HepG2 (cell line): Measurements from ENCODE around the gene SLC7A4. TPM values are rescaled to one million over a fixed set of nuclear protein-coding genes. Genes with fewer than 3 reads are reported as not detected.

Experiments
- HOXA9 ChIP-seq: sonication (generic); formaldehyde crosslinking; IDR thresholded peaks from 2 replicates; pipeline ENCODE4 v1.8.1; 2022; ENCODE audit warnings: missing genetic modification reagents, mild to moderate bottlenecking, moderate library complexity, borderline replicate concordance
- IKZF4 ChIP-seq: sonication (generic); formaldehyde crosslinking; IDR thresholded peaks from 2 replicates; pipeline ENCODE4 v1.5.1; 2020; ENCODE audit warnings: borderline replicate concordance, mild to moderate bottlenecking, low read depth, missing genetic modification reagents; ENCODE audit errors: not compliant biosample characterization
- JDP2 ChIP-seq: sonication (generic); formaldehyde crosslinking; IDR thresholded peaks from 2 replicates; pipeline ENCODE4 v1.8.1; 2022; ENCODE audit warnings: missing genetic modification reagents, borderline replicate concordance
- MED1 ChIP-seq: sonication (generic); formaldehyde crosslinking; IDR thresholded peaks from 2 replicates; pipeline ENCODE4 v1.4.0; 2020; ENCODE audit warnings: missing genetic modification reagents
- MXD1 ChIP-seq: sonication (generic); formaldehyde crosslinking; IDR thresholded peaks from 2 replicates; pipeline ENCODE4 v1.4.0; 2020; ENCODE audit warnings: mild to moderate bottlenecking, missing genetic modification reagents
- NCOA1 ChIP-seq: sonication (generic); formaldehyde crosslinking; IDR thresholded peaks from 2 replicates; pipeline ENCODE4 v1.9.0; 2021; ENCODE audit warnings: missing genetic modification reagents
- NR0B2 ChIP-seq: sonication (generic); formaldehyde crosslinking; IDR thresholded peaks from 2 replicates; pipeline ENCODE4 v1.4.0; 2020; ENCODE audit warnings: mild to moderate bottlenecking, missing genetic modification reagents
- NR2F2 ChIP-seq: IDR thresholded peaks from 2 replicates; pipeline ENCODE4 v1.6.1; 2012; ENCODE audit warnings: low read depth, inconsistent platforms, borderline replicate concordance
- RARG ChIP-seq: sonication (generic); formaldehyde crosslinking; IDR thresholded peaks from 2 replicates; pipeline ENCODE4 v1.4.0; 2020; ENCODE audit warnings: low read depth, mild to moderate bottlenecking, missing genetic modification reagents
- RBAK ChIP-seq: sonication (generic); formaldehyde crosslinking; IDR thresholded peaks from 2 replicates; pipeline ENCODE4 v1.5.1; 2020; ENCODE audit warnings: mild to moderate bottlenecking, missing genetic modification reagents
- RBM39 ChIP-seq: fragments of 200-400 bp; formaldehyde crosslinking; IDR thresholded peaks from one replicate; pipeline ENCODE4 v1.6.1; 2018; ENCODE audit warnings: antibody characterized with exemption, mild to moderate bottlenecking, low read depth, low read length; ENCODE audit not compliant: poor library complexity, severe bottlenecking
- SKI ChIP-seq: fragments of 450-650 bp; IDR thresholded peaks from one replicate; pipeline ENCODE4 v1.6.1; 2018; ENCODE audit warnings: mild to moderate bottlenecking; ENCODE audit not compliant: partially characterized antibody
- ZBTB34 ChIP-seq: sonication (generic); formaldehyde crosslinking; IDR thresholded peaks from 2 replicates; pipeline ENCODE4 v1.8.0; 2022; ENCODE audit warnings: mild to moderate bottlenecking, missing genetic modification reagents
- ZFP62 ChIP-seq: sonication (generic); formaldehyde crosslinking; IDR thresholded peaks from 2 replicates; pipeline ENCODE4 v1.4.0; 2020; ENCODE audit warnings: missing genetic modification reagents
- ZMAT5 ChIP-seq: sonication (generic); formaldehyde crosslinking; IDR thresholded peaks from 2 replicates; pipeline ENCODE4 v1.5.0; 2020; ENCODE audit warnings: mild to moderate bottlenecking, low read depth, missing genetic modification reagents, borderline replicate concordance
- ZNF20 ChIP-seq: sonication (generic); formaldehyde crosslinking; IDR thresholded peaks from 2 replicates; pipeline ENCODE4 v1.4.0; 2020; ENCODE audit warnings: mild to moderate bottlenecking, moderate library complexity, missing genetic modification reagents
- ZNF235 ChIP-seq: sonication (generic); formaldehyde crosslinking; IDR thresholded peaks from 2 replicates; pipeline ENCODE4 v1.8.1; 2023; ENCODE audit warnings: mild to moderate bottlenecking, missing genetic modification reagents, borderline replicate concordance
- ZNF331 ChIP-seq: sonication (generic); formaldehyde crosslinking; IDR thresholded peaks from 2 replicates; pipeline ENCODE4 v1.4.0; 2020; ENCODE audit warnings: missing genetic modification reagents
- ZNF335 ChIP-seq: sonication (generic); formaldehyde crosslinking; IDR thresholded peaks from 2 replicates; pipeline ENCODE4 v1.4.0; 2020; ENCODE audit warnings: missing genetic modification reagents
- ZNF33B ChIP-seq: sonication (generic); formaldehyde crosslinking; IDR thresholded peaks from 2 replicates; pipeline ENCODE4 v1.5.1; 2020; ENCODE audit warnings: mild to moderate bottlenecking, missing genetic modification reagents
- ZNF75D ChIP-seq: sonication (generic); formaldehyde crosslinking; IDR thresholded peaks from 2 replicates; pipeline ENCODE4 v1.8.1; 2023; ENCODE audit warnings: missing genetic modification reagents, mild to moderate bottlenecking, borderline replicate concordance
- ZNF780A ChIP-seq: sonication (generic); formaldehyde crosslinking; IDR thresholded peaks from 2 replicates; pipeline ENCODE4 v1.8.0; 2022; ENCODE audit warnings: mild to moderate bottlenecking, missing genetic modification reagents, moderate library complexity
- polyA plus RNA-seq, 8 experiments: library from polyadenylated mRNA; depleted of rRNA in 3 of 8; stranded (reverse) in 7 of 8; unstranded in 1 of 8; fragments of >200 nt; fragmentation: Illumina TruSeq in 4 of 8; extraction: Trizol in 4 of 8; gene quantifications; 2 replicates each; pipeline versions ENCODE4 v1.2.1 to v1.2.3, GENCODE V29; 2011 to 2016; ENCODE audit warnings: low read depth in 4 of 8, missing spikeins in 1 of 8, mixed read lengths in 1 of 8; ENCODE audit not compliant: insufficient read depth in 1 of 8
- total RNA-seq, 5 experiments: library from RNA; depleted of rRNA; stranded (reverse); fragments of >200 nt; fragmentation: Illumina TruSeq; extraction: Trizol; gene quantifications; 2 replicates each; pipeline ENCODE4 v1.2.3, GENCODE V29; 2016; ENCODE audit warnings: low read depth in 1 of 5
- TF ChIP-seq, protein P1 (sequence below): sonication (generic); formaldehyde crosslinking; IDR thresholded peaks from 2 replicates; pipeline ENCODE4 v1.9.0; 2021; ENCODE audit warnings: missing genetic modification reagents, borderline replicate concordance
- TF ChIP-seq, protein P2 (sequence below): conservative IDR thresholded peaks from 2 replicates; pipeline ENCODE4 v1.6.1; 2018; ENCODE audit warnings: missing genetic modification reagents

The SLC7A4 gene
- total and polyA plus RNA-seq, 2 of the 13 experiments (the other 11 are each of a cell fraction or from before 2014, with no cell fraction given) = not detected

DNA sequence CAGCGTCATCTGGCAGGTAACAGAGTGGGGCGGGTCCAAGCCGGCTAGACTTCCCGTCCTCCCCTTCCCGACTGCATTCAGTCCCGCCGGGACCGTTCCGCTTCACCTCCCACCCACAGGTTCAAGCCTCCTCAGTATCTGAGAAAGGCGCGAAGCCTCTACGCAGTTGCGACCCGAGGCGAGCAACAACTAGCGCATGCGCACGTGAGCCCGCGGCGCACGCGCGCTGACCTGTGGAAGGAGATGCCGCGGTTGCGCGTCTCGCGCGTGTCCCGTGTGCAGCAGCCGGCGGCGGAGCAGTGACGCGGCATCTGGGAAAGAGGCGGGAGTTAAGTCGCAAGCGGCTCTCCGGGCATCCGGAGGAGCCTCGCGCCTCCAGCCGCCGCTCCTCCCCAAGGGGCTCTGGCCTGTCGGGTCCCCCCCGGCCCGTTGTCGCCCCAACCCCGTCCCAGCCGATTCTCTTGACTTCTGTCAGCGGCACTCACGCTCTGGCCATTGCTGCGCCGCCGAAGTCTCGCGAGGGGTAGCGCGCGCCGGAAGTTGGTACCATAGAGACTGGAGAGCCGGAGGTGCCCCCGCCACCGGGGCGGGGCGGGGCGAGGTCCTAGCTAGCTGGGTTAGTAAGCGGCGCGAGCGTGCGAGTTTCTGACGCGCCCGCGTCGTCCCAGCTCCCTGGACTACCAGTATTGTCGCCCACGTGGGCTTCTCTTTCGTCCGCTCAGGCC, 30.6 kb downstream of the SLC7A4 start, which contains the start of gene THAP7 (continued):
- TF ChIP-seq ZNF75D = no peak
- TF ChIP-seq, protein P1, sequence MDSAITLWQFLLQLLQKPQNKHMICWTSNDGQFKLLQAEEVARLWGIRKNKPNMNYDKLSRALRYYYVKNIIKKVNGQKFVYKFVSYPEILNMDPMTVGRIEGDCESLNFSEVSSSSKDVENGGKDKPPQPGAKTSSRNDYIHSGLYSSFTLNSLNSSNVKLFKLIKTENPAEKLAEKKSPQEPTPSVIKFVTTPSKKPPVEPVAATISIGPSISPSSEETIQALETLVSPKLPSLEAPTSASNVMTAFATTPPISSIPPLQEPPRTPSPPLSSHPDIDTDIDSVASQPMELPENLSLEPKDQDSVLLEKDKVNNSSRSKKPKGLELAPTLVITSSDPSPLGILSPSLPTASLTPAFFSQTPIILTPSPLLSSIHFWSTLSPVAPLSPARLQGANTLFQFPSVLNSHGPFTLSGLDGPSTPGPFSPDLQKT (CRISPR knock-in tag) = no peak; the same call in 1 of the 2 replicates
- peak; percentile 83 for TF ChIP-seq ZNF780A (CRISPR knock-in tag)
- peak; percentile 50; the same call in 1 of the 2 replicates for TF ChIP-seq RBAK (CRISPR knock-in tag)
- TF ChIP-seq ZMAT5 (CRISPR knock-in tag) = peak; percentile 74; the same call in 1 of the 2 replicates
- no peak for TF ChIP-seq RARG (CRISPR knock-in tag)
- TF ChIP-seq MXD1 (CRISPR knock-in tag) = peak; percentile 84
- peak; percentile 67; the same call in 1 of the 2 replicates for TF ChIP-seq HOXA9
- TF ChIP-seq NR2F2 = no peak
- TF ChIP-seq, protein P2, sequence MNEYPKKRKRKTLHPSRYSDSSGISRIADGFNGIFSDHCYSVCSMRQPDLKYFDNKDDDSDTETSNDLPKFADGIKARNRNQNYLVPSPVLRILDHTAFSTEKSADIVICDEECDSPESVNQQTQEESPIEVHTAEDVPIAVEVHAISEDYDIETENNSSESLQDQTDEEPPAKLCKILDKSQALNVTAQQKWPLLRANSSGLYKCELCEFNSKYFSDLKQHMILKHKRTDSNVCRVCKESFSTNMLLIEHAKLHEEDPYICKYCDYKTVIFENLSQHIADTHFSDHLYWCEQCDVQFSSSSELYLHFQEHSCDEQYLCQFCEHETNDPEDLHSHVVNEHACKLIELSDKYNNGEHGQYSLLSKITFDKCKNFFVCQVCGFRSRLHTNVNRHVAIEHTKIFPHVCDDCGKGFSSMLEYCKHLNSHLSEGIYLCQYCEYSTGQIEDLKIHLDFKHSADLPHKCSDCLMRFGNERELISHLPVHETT (CRISPR knock-in tag) = no peak
- no peak for TF ChIP-seq ZFP62 (CRISPR knock-in tag)
- TF ChIP-seq ZNF20 = peak; percentile 84
- TF ChIP-seq RBM39 = peak; percentile 49
- 0 out of 2 replicates have a peak, but pooled peaks have one; percentile 76 for TF ChIP-seq ZBTB34 (CRISPR knock-in tag)
- peak; percentile 91 for TF ChIP-seq NR0B2 (CRISPR knock-in tag)
- peak; percentile 58 for TF ChIP-seq MED1 (CRISPR knock-in tag)
- 0 out of 2 replicates have a peak, but pooled peaks have one; percentile 44 for TF ChIP-seq ZNF235
- peak; percentile 61 for TF ChIP-seq ZNF331 (CRISPR knock-in tag)
- TF ChIP-seq JDP2 (CRISPR knock-in tag) = no peak; the same call in 1 of the 2 replicates
- TF ChIP-seq ZNF33B (CRISPR knock-in tag) = peak; percentile 84; the same call in 1 of the 2 replicates
- peak; percentile 9 for TF ChIP-seq SKI
- peak; percentile 75; the same call in 1 of the 2 replicates for TF ChIP-seq ZNF335 (CRISPR knock-in tag)
- TF ChIP-seq IKZF4 (CRISPR knock-in tag) = peak; percentile 73
- TF ChIP-seq NCOA1 (CRISPR knock-in tag) = no peak
